Stomach (tissue), 9 donors: ENCODE data around the gene CRABP2. TPM values are rescaled to one million over a fixed set of nuclear protein-coding genes. Genes with fewer than 3 reads are reported as not detected.

ENCODE experiments used
- DNase-seq, 2 donors: peaks; one replicate each; pipeline versions ENCODE4 v3.0.0 to v3.0.0-alpha.2; 2013 to 2019
- H3K27ac ChIP-seq, 5 donors: fragments of 200-600 bp in 4 of 5; sonication (generic) in 4 of 5; one replicate each; pipeline ENCODE4 v1.5.1; 2013 to 2019; ENCODE audit warnings: mild to moderate bottlenecking in 1 of 5, moderate library complexity in 1 of 5
- H3K27me3 ChIP-seq, 3 donors: fragments of 200-600 bp; sonication (generic); one replicate each; pipeline ENCODE4 v1.5.1; 2017 to 2019; ENCODE audit warnings: mixed run types in 1 of 3
- H3K36me3 ChIP-seq, 4 donors: fragments of 200-600 bp; sonication (generic); 1 replicate in 3 of 4; 2 replicates in 1 of 4; pipeline ENCODE4 v1.5.1; 2016 to 2019
- H3K4me1 ChIP-seq, 4 donors: fragments of 200-600 bp; sonication (generic); one replicate each; pipeline ENCODE4 v1.5.1; 2016 to 2019
- H3K4me3 ChIP-seq, 4 donors: fragments of 200-600 bp; sonication (generic) in 3 of 4; one replicate each; pipeline ENCODE4 v1.5.1; 2016 to 2019; ENCODE audit warnings: mild to moderate bottlenecking in 1 of 4
- H3K9me3 ChIP-seq, 4 donors: fragments of 200-600 bp; sonication (generic); one replicate each; pipeline ENCODE4 v1.5.1; 2016 to 2019
- EP300 ChIP-seq: sonication (generic); formaldehyde crosslinking; IDR thresholded peaks from one replicate; pipeline ENCODE4 v1.6.1; 2017; ENCODE audit warnings: antibody characterized with exemption
- POLR2A ChIP-seq, 4 donors: fragments of 450-650 bp; IDR thresholded peaks; one replicate each; pipeline ENCODE4 v1.6.1; 2016; ENCODE audit warnings: antibody characterized with exemption in 4 of 4, control low read depth in 2 of 4, mild to moderate bottlenecking in 1 of 4, moderate library complexity in 1 of 4
- POLR2AphosphoS5 ChIP-seq, 3 donors: sonication (generic); formaldehyde crosslinking; IDR thresholded peaks; one replicate each; pipeline ENCODE4 v1.6.1; 2016; ENCODE audit warnings: antibody characterized with exemption in 3 of 3
- WGBS, 5 donors: extraction: QIAGEN DNeasy Blood & Tissue Kit in 3 of 5; methylation state at CpG; one replicate each; pipeline versions ENCODE4 v1.1.5 to v1.1.7; 2013 to 2018; 5-methylcytosine and 5-hydroxymethylcytosine counted together
- intact Hi-C: fragments of 100-400 bp; cut with DNase I; formaldehyde crosslinking; loops from one replicate; pipeline ENCODE4 v1.15.1; 2023; ENCODE audit warnings: low total_unique reads
- polyA plus RNA-seq, 3 donors: library from polyadenylated mRNA; stranded (reverse); fragments of 200-250 nt; gene quantifications; one replicate each; pipeline ENCODE4 v1.2.3, GENCODE V29; 2013
- total RNA-seq, 5 donors: library from RNA; depleted of rRNA; stranded (reverse); fragments of >200 nt; gene quantifications; one replicate each; pipeline versions ENCODE4 v1.1.0 to v1.2.3, GENCODE V29; 2014 to 2016
- TF ChIP-seq, protein P1 (sequence below), 7 experiments: fragments of 450-650 bp in 4 of 7; fragments of 200-600 bp in 3 of 7; sonication (generic) in 3 of 7; IDR thresholded peaks; one replicate each; pipeline ENCODE4 v1.5.1; 2016 to 2019; ENCODE audit warnings: antibody characterized with exemption in 7 of 7, control low read depth in 2 of 7, mild to moderate bottlenecking in 1 of 7
- donor health status: healthy with polysubstance abuse.
- donor health status: Bipolar disorder and iron deficiency.
- donor health status: healthy.

Gene CRABP2
- total and polyA plus RNA-seq, 8 donors: 0.72 to 207 (median 6.9) TPM; not detected in 3

DNA sequence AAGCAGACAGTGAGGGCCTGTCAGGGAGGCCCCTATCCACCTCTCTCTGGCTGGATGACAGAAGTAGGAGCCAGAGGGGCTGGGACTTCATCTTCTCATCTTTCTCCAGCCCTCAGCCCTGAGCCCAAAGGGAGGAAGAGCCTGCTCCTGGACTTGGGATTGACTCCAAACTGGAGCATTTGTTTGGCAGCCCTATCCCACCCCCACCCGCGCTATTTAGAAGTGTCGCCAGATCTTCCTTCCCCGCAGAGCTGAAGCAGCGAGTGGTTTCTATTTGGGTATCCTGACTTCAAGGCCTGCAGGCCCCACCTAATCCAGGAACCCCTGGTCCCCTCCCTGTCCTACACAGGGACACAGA is 37.8 kb downstream of the CRABP2 start:
- Histone ChIP-seq H3K4me1 (peaks cover 23 to 67% (median 50%) of the 10 kb centered on the region in 4 donors), H3K4me3 (no peak overlapping the region), H3K36me3 (no peaks in the 10 kb centered on the region), H3K27me3 (peaks cover 0 to 22% (median 0%) of the 10 kb centered on the region in 3 donors), H3K9me3 (no peaks in the 10 kb centered on the region), H3K27ac (peak overlapping the region; percentile 9 to 88 (median 74))
- TF ChIP-seq, protein P1, sequence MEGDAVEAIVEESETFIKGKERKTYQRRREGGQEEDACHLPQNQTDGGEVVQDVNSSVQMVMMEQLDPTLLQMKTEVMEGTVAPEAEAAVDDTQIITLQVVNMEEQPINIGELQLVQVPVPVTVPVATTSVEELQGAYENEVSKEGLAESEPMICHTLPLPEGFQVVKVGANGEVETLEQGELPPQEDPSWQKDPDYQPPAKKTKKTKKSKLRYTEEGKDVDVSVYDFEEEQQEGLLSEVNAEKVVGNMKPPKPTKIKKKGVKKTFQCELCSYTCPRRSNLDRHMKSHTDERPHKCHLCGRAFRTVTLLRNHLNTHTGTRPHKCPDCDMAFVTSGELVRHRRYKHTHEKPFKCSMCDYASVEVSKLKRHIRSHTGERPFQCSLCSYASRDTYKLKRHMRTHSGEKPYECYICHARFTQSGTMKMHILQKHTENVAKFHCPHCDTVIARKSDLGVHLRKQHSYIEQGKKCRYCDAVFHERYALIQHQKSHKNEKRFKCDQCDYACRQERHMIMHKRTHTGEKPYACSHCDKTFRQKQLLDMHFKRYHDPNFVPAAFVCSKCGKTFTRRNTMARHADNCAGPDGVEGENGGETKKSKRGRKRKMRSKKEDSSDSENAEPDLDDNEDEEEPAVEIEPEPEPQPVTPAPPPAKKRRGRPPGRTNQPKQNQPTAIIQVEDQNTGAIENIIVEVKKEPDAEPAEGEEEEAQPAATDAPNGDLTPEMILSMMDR (IDR thresholded peaks at IDR 0.05): no peak
- TF ChIP-seq EP300 (no peak), POLR2AphosphoS5 (IDR thresholded peaks at IDR 0.05) (no peak), POLR2A (IDR thresholded peaks at IDR 0.05) (no peak)
- intact Hi-C loops: no loop called here
- peak in 1 of 2 donors; percentile 84 for DNase-seq
- WGBS, 5 donors: 45 to 89% (median 79%) methylated on average over 5 of the region's 5 CpGs

DNA sequence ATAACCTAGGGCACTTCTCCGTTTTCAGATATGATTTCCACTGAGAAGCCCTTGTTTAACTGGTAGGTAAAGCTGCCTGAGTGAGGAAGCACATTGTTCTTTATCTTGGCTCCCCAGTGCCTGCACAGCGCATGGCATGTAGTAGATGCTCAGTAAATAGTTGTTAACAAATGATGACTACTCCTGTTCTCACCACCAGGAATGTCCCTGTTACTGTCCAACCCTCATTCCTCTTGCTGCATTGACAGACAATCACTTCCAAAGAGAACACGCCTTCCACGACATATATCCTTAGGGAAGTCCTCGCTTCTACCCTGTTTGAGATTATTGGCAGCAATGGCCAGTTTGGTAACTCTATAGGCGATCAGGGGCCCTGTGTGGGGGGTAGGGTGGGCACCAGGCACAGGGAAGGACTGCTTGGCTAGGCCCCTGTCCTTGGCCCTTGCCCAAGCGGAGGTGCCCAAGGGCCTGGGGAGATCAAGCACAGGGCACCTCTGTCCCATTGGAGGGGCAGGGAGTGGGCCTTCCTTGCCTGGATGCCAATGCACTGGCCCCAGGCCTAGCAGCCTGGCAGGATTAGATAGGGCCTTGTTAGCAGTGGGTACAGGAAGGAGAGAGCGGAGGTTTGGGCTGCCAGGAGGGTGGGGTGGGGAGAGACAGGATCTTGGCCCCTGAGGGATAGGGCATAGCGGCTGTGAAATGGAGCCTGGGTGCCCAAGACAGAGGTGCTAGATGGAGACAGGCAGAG is 38.3 kb downstream of the CRABP2 start:
- DNase-seq: no peak
- Histone ChIP-seq H3K9me3 (no peaks in the 10 kb centered on the region), H3K36me3 (no peaks in the 10 kb centered on the region), H3K4me1 (peaks cover 27 to 72% (median 55%) of the 10 kb centered on the region in 4 donors), H3K27ac (peak overlapping the region; percentile 9 to 88 (median 74)), H3K27me3 (peaks cover 0 to 21% (median 0%) of the 10 kb centered on the region in 3 donors), H3K4me3 (no peak overlapping the region)
- intact Hi-C loops: no loop called here
- TF ChIP-seq, protein P1 (IDR thresholded peaks at IDR 0.05): no peak
- no peak for TF ChIP-seq POLR2AphosphoS5 (IDR thresholded peaks at IDR 0.05)
- 82 to 85% (median 83%) methylated on average over 9 of the region's 9 CpGs for WGBS, 5 donors

DNA sequence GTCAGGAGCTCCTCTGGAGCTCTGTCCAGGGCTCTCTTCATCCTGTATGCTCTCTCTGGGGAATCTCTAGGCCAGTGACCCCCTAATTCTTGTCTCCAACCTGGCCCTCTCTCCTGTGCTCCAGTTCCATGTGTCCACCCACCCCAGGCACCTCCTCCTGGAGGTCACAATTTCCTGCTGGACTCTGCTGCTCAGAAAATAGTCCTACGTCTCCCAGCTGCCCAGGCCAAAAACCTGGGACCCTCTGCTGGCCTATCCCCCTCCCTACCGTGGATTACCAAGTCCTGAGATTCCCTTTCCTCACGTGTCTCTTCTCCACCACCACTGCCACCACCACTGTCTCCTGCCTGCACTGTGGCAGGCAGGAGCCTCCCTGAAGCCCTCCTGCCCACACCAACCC is 39.8 kb downstream of the CRABP2 start:
- Histone ChIP-seq H3K27me3 (peaks cover 0 to 16% (median 0%) of the 10 kb centered on the region in 3 donors), H3K4me3 (no peak overlapping the region), H3K9me3 (no peaks in the 10 kb centered on the region), H3K36me3 (no peaks in the 10 kb centered on the region), H3K27ac (peak overlapping the region in 4 of 5 donors; percentile 63 to 88 (median 84)), H3K4me1 (peaks cover 42 to 87% (median 70%) of the 10 kb centered on the region in 4 donors)
- WGBS, 5 donors: 46 to 66% (median 57%) methylated on average over 3 of the region's 3 CpGs
- intact Hi-C loops: no loop called here
- DNase-seq: no peak
- TF ChIP-seq POLR2A (IDR thresholded peaks at IDR 0.05): no peak
- no peak for TF ChIP-seq POLR2AphosphoS5 (IDR thresholded peaks at IDR 0.05)
- TF ChIP-seq EP300: no peak
- TF ChIP-seq, protein P1 (IDR thresholded peaks at IDR 0.05): no peak

GRCh38 chr1:156664767-156665411 is 40.5 kb downstream of the CRABP2 start:
- H3K4me3 ChIP-seq: no peak overlapping the region
- peak overlapping the region; percentile 31 to 88 (median 82) for H3K27ac ChIP-seq
- peaks cover 0 to 9% (median 0%) of the 10 kb centered on the region in 3 donors for H3K27me3 ChIP-seq
- DNase-seq: peak in 1 of 2 donors; percentile 79
- H3K36me3 ChIP-seq: no peaks in the 10 kb centered on the region
- WGBS, 5 donors: 20 to 27% (median 24%) methylated on average over 15 to 16 of the region's 16 CpGs
- no peaks in the 10 kb centered on the region for H3K9me3 ChIP-seq
- TF ChIP-seq, protein P1 (IDR thresholded peaks at IDR 0.05): no peak
- no peak for TF ChIP-seq POLR2AphosphoS5 (IDR thresholded peaks at IDR 0.05)
- no peak for TF ChIP-seq POLR2A (IDR thresholded peaks at IDR 0.05)
- TF ChIP-seq EP300: no peak
- intact Hi-C loops: no loop called here
- H3K4me1 ChIP-seq: peaks cover 46 to 94% (median 77%) of the 10 kb centered on the region in 4 donors
